ENCODE data around the gene GMEB2.
"Not testable (repeated sequence)": the region's sequence is repeated elsewhere in the genome, so short reads cannot be mapped to it uniquely, and the experiment has no call there.

Gene GMEB2

GRCh38 chr20:63587256-63587655 lies 39.6 kb downstream of the GMEB2 start:
- DNase-seq, result no peak

GRCh38 chr20:63586797-63587196 lies 40.1 kb downstream of the GMEB2 start:
- DNase-seq, result no peak

GRCh38 chr20:63585616-63586565 lies 41.0 kb downstream of the GMEB2 start:
- no peak for DNase-seq

- no peak for DNase-seq
Measured at GRCh38 chr20:63582382-63583063, 44.4 kb downstream of the GMEB2 start.

- DNase-seq, result peak; percentile 78
Measured at GRCh38 chr20:63580796-63581461, 46.0 kb downstream of the GMEB2 start.

- no peak for DNase-seq
Measured at GRCh38 chr20:63579017-63579694, 47.7 kb downstream of the GMEB2 start.

- DNase-seq, result no peak
Measured at GRCh38 chr20:63578224-63579016, 48.5 kb downstream of the GMEB2 start.

- no peak for DNase-seq
Measured at GRCh38 chr20:63577317-63577894, 49.5 kb downstream of the GMEB2 start.

GRCh38 chr20:63576311-63576710 lies 50.6 kb downstream of the GMEB2 start:
- DNase-seq, result no peak

GRCh38 chr20:63574829-63575743 lies 51.8 kb downstream of the GMEB2 start:
- no peak for DNase-seq

- peak; percentile 82 for DNase-seq
Measured at GRCh38 chr20:63574156-63574828, 52.6 kb downstream of the GMEB2 start, which contains the start of gene HELZ2. Gene HELZ2, minus strand, starts transcription at chr20:63574239. Its CDS starts 1,854 bp downstream, at chr20:63572385.

- no peak for DNase-seq
Measured at GRCh38 chr20:63573647-63574131, 53.2 kb downstream of the GMEB2 start.

- no peak for DNase-seq
Measured at GRCh38 chr20:63572788-63573646, 53.9 kb downstream of the GMEB2 start.

GRCh38 chr20:63572071-63572787 lies 54.7 kb downstream of the GMEB2 start:
- DNase-seq, result no peak

- not testable (repeated sequence) for DNase-seq
Measured at GRCh38 chr20:63571087-63571478, 55.8 kb downstream of the GMEB2 start.

- DNase-seq, result no peak
Measured at GRCh38 chr20:63570281-63571086, 56.4 kb downstream of the GMEB2 start.

Measured in CD4-positive, alpha-beta T cell treated with Interferon gamma for 1 hour (primary cell).